GM18505 (cell line): ENCODE results near the gene PRTFDC1.
"Not testable (repeated sequence)": the region's sequence is repeated elsewhere in the genome, so short reads cannot be mapped to it uniquely, and the experiment has no call there.

Source experiments
- ATAC-seq: cut with Tn5 transposase; IDR thresholded peaks from one replicate; pipeline ENCODE4 v1.9.1; 2021; ENCODE audit not compliant: unreplicated experiment
- POLR2A ChIP-seq: IDR thresholded peaks from 4 replicates; pipeline ENCODE4 v1.6.1; 2011; ENCODE audit warnings: borderline replicate concordance; ENCODE audit not compliant: insufficient read depth, insufficient read length; ENCODE audit errors: extremely low read depth

The PRTFDC1 gene

GRCh38 chr10:24981161-24981710 lies 28.8 kb upstream of the PRTFDC1 start:
- no peak for TF ChIP-seq POLR2A
- no peak for ATAC-seq

- no peak for ATAC-seq
- TF ChIP-seq POLR2A, result no peak
Observed at GRCh38 chr10:24979685-24980084, 27.3 kb upstream of the PRTFDC1 start.

GRCh38 chr10:24974976-24975375 lies 22.6 kb upstream of the PRTFDC1 start:
- ATAC-seq, result no peak
- TF ChIP-seq POLR2A, result no peak

DNA sequence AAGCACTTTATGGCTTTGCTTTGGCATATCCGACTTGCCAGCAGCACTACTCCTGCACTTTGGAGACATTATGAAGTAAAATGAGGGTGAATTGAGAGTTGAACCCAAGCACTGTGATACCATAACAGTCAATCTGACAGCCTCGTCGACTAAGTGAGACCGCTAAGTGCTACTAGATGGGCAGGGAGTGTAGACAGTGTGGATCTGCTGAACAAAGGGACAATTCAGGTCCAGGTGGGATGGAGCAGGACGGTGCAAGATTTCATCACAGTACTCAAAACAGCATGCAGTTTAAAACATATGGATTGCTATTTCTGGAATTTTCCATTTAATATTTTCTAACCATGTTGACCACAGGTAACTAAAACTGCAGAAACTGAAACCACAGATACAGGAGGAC lies 20.8 kb upstream of the PRTFDC1 start:
- no peak for TF ChIP-seq POLR2A
- ATAC-seq, result no peak

- no peak for ATAC-seq
- no peak for TF ChIP-seq POLR2A
Observed at GRCh38 chr10:24971374-24971773, 19.0 kb upstream of the PRTFDC1 start.

GRCh38 chr10:24969841-24970281 lies 17.5 kb upstream of the PRTFDC1 start:
- TF ChIP-seq POLR2A, result no peak
- ATAC-seq, result no peak

- not testable (repeated sequence) for ATAC-seq
Observed at GRCh38 chr10:24968951-24969350, 16.5 kb upstream of the PRTFDC1 start.

GRCh38 chr10:24968349-24968748 lies 15.9 kb upstream of the PRTFDC1 start:
- ATAC-seq, result no peak
- TF ChIP-seq POLR2A, result no peak

DNA sequence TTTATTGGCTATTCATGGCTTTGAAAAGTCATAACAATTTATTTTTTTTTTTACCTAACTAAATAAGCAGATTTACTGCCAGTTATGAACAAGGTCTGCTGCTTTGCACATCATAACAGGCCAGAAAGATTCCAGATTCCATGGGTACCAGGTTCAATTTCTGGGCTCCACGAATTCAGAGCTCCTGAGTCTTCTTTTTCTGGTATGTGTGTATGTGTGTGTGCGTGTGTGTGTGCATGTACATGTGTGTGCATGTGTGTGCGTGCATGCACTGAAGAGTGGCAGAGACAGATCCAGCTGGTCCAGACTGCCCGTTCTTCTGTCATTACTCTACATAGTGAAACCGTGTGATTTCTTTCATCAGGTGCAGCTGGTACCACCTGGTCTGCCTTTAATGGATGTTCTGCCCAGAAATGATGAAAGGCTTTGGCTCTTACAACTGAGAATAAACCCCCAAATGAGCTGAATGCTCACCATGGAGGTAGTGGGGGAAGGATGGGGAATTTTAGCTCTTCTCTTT lies 14.6 kb upstream of the PRTFDC1 start:
- TF ChIP-seq POLR2A, result no peak
- no peak for ATAC-seq

DNA sequence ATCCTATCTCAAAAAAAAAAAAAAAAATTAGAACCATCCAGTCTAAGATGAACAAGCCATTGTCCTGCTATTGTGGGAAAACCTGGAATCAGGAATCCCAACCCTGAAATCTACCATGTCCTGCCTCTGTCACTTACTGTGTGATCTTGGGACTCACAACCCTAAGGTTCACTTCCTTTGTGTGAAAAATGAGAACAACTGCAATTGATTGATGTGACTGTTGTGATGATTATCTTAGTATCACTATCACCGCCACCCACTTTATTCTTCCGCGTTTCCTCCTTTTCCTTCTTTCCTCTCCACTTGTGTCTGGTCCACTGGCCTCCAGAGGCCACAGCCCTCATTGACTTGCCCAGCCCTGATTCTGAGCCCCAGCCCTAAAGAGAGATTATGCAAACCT lies 12.6 kb upstream of the PRTFDC1 start:
- ATAC-seq, result no peak
- TF ChIP-seq POLR2A, result no peak

DNA sequence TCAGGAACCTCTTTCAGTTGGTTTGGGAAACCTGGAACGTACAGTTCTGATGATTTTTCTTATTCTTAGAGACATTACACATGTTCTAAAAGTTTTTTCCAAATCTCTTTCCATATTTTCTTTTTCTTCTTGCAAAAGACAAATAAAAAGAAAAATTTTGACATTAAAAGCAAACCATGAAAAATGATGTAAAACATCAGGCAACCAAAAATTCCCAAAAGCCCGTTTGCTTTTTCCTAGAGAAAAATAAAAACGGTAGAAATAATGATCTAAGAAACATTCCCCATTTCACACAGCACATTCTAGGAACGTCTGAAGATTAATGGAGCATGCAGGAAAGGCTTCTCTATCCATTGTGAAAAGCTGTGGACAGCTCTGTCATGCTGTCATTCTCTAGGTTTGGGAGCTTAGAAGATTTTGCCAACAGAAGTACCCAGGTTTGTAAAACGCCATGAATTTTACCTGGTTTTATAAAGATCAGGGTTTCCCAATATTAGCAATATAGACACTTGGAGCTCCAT lies 11.2 kb upstream of the PRTFDC1 start:
- ATAC-seq, result no peak

DNA sequence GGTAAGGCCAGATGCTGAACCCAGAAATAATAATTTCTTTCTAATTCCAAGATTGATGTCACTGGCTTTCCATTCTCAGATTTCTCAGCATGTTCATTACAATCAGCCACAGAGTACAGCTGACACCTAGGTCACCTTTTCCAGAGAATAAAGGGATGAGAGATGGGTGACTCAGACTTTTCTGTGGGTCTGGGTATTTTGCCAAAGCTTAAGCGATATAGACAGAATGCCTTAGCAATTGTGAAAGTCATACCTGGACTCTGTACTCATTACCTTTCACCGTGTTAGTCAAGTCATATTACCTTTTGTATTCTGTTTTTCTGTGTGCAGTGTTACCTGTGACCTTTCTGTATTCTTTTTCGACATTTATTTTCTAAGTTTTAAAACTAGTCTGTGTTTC lies 10.6 kb upstream of the PRTFDC1 start:
- ATAC-seq, result no peak
- TF ChIP-seq POLR2A, result no peak

More for the DNA sequence above, 11.2 kb upstream of the PRTFDC1 start:
- TF ChIP-seq POLR2A, result no peak

GRCh38 chr10:24961582-24961981 lies 9.2 kb upstream of the PRTFDC1 start:
- ATAC-seq, result no peak
- no peak for TF ChIP-seq POLR2A

- no peak for TF ChIP-seq POLR2A
Observed at GRCh38 chr10:24959382-24959730, 7.0 kb upstream of the PRTFDC1 start.

More at GRCh38 chr10:24959382-24959730, 7.0 kb upstream of the PRTFDC1 start:
- ATAC-seq, result no peak
